Rectal smooth muscle tissue (tissue), 1 donor: Measurements from ENCODE around the gene SLC5A9.

Source experiments
- H3K27ac ChIP-seq: one replicate; pipeline ENCODE4 v1.7.0; 2013; ENCODE audit warnings: low read depth, low read length, inconsistent platforms
- H3K27me3 ChIP-seq: one replicate; pipeline ENCODE4 v1.7.0; 2013; ENCODE audit warnings: low read length; ENCODE audit not compliant: control insufficient read depth, insufficient read depth
- H3K36me3 ChIP-seq: one replicate; pipeline ENCODE4 v1.7.0; 2013; ENCODE audit warnings: low read length; ENCODE audit not compliant: control insufficient read depth, insufficient read depth
- H3K4me1 ChIP-seq: one replicate; pipeline ENCODE4 v1.7.0; 2013; ENCODE audit warnings: low read length; ENCODE audit not compliant: control insufficient read depth, insufficient read depth
- H3K4me3 ChIP-seq: one replicate; pipeline ENCODE4 v1.7.0; 2013; ENCODE audit warnings: low read length
- H3K9ac ChIP-seq: one replicate; pipeline ENCODE4 v1.7.0; 2013; ENCODE audit warnings: low read length

The SLC5A9 gene

GRCh38 chr1:48294656-48295055, 72.1 kb downstream of the SLC5A9 start:
- no peak overlapping the region for H3K4me3 ChIP-seq
- H3K4me1 ChIP-seq: no peaks in the 10 kb centered on the region
- no peak overlapping the region for H3K9ac ChIP-seq
- H3K27me3 ChIP-seq: no peaks in the 10 kb centered on the region
- H3K36me3 ChIP-seq: no peaks in the 10 kb centered on the region
- H3K27ac ChIP-seq: no peak overlapping the region
